Activated CD4-positive, alpha-beta memory T cell treated with anti-CD3 and anti-CD28 coated beads for 36 hours (primary cell): ENCODE data around the gene EFHC1. TPM values are rescaled to one million over a fixed set of nuclear protein-coding genes. Genes with fewer than 3 reads are reported as not detected.

ENCODE experiments used
- CTCF ChIA-PET: fragments of 350-600 bp; sonication (Branson Sonifier 250); formaldehyde crosslinking; loops from one replicate; lab custom pipeline; 2021; ENCODE audit warnings: antibody characterized with exemption, inconsistent platforms; lab: Charles Lee
- POLR2A ChIA-PET: fragments of 350-600 bp; sonication (Branson Sonifier 250); formaldehyde crosslinking; loops from one replicate; lab custom pipeline; 2021; ENCODE audit warnings: antibody characterized with exemption; lab: Charles Lee
- DNase-seq: peaks from one replicate; pipeline ENCODE4 v3.0.0-alpha.2; 2020
- H3K27ac Mint-ChIP-seq: one replicate; pipeline ENCODE4 v1.8.0; 2021; ENCODE audit warnings: mixed read lengths
- H3K27me3 Mint-ChIP-seq: one replicate; pipeline ENCODE4 v1.8.0; 2021; ENCODE audit warnings: mixed read lengths
- H3K36me3 Mint-ChIP-seq: one replicate; pipeline ENCODE4 v1.8.0; 2021; ENCODE audit warnings: mixed read lengths
- H3K4me1 Mint-ChIP-seq: one replicate; pipeline ENCODE4 v1.8.0; 2021; ENCODE audit warnings: low read depth, mixed read lengths
- H3K4me3 Mint-ChIP-seq: one replicate; pipeline ENCODE4 v1.8.0; 2021; ENCODE audit warnings: mild to moderate bottlenecking, mixed read lengths
- H3K9me3 Mint-ChIP-seq: one replicate; pipeline ENCODE4 v1.8.0; 2021; ENCODE audit warnings: mixed read lengths
- intact Hi-C: fragments of 100-400 bp; cut with micrococcal nuclease; formaldehyde crosslinking; loops from one replicate; pipeline ENCODE4 v1.15.1; 2023
- total RNA-seq, 2 experiments: library from RNA; stranded (reverse); gene quantifications; one replicate each; pipeline ENCODE4 v1.2.3, GENCODE V29; 2021

The EFHC1 gene
- total RNA-seq, 2 experiments from 2014 or later: 1.9 to 3.1 TPM

DNA sequence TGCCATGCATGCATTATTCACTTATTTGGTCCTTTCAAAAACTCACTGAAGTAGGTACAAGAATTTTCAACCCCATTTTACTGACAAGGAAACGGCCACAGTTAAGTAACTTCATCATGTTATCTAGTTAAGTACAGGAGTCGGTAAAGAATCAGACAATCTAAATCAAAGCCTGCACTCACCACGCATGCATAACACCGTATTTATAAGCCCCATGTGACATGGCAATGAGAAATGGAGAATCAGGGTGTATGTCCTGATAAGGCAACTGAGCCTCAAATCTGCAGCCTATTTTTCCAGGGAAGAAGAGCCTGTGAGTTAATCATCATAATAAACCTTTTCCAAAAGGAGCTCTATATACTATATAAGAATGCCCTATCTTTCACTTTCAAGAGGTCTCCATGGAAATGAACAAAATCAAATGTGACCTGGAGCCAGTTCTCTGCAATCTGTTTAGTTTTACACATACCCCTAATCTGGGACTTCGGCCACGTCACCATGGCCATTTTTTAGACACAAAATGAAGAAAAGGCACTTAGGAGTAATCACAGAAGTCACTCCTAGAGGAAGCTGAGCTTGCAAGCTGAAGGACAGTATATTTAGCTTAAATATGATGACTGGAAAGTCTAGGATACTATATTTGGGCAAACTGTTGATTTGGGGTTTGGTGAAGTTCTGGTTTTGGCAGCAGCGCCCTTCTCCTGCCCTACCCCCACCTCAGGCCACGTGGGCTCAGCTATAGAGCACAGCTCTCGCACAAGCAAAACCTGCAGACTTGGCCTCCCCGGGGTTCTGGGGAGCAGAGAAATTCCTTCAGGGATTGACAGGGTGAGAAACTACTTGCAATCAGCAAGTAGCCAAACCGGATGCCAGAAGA, 137.5 kb downstream of the EFHC1 start:
- Mint-ChIP-seq H3K36me3 (no peaks in the 10 kb centered on the region), H3K27ac (no peak overlapping the region), H3K4me1 (peaks cover 6% of the 10 kb centered on the region), H3K27me3 (no peaks in the 10 kb centered on the region), H3K9me3 (no peaks in the 10 kb centered on the region), H3K4me3 (no peak overlapping the region)
- CTCF ChIA-PET: no interaction called here
- no peak for DNase-seq
- intact Hi-C loops: no loop called here
- POLR2A ChIA-PET: interaction anchor here (0.6 kb wide), 1 partner anchor 32 kb away, joined by 3 read pairs; no protein-coding TSS in a partner anchor

DNA sequence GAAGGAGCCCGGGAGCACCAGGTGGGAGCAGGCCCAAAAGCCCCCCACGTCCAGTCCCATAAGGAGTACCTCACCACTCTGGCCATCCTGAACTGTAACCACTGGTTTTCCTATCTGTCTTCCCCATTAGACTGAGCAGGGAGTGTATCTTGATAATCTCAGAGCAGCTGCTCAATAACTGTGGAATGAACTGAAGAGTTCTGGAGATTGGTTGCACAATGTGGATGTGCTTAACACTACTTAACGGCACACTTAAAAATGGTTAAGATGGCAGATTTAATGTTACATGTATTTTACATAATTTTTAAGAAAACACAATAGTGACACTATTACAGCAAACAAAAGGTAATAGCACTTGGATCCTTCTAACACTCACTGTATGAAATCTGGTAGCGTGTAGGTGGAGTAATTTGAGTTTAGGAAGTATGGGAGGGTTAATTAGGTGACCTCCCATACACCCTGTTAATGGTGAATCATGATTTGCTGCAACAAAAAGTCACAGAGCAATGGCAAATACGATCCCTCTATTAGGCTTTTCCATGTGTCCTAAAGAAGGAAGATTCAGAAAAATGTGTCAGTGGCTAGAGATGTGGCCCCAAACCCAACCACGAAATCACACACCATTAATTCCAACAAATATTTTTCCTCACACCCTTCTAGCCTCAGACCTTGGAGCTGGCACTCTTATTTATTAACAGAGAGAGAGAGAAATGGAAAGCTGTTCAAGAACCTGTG, 138.3 kb downstream of the EFHC1 start:
- Mint-ChIP-seq H3K27me3 (no peaks in the 10 kb centered on the region), H3K4me3 (no peak overlapping the region)
- POLR2A ChIA-PET: no interaction called here

DNA sequence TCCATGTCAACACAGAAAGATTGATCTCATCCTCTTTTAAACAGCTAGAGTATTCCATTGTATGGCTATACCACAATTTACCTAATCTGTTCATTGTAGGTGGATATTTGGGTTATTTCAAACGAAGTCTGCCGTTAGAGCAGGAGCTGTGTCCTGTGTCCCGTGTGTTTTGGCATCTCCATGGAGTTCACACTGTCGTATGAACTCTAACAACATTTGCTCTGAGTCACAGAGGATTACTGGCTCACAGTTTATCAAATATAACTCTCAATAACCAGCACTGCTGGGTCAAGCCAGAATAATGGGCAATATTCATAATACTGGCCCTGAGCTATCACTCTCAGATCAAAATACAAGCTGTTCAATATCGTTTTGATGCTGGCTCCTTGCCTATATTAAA, 140.3 kb downstream of the EFHC1 start:
- no peaks in the 10 kb centered on the region for H3K9me3 Mint-ChIP-seq
- DNase-seq: no peak
- intact Hi-C loops: no loop called here
- H3K36me3 Mint-ChIP-seq: no peaks in the 10 kb centered on the region
- CTCF ChIA-PET: interaction anchor here (0.7 to 1.5 kb wide), 2 partner anchors 92 to 596 kb away, joined by 3 read pairs; no protein-coding TSS in a partner anchor
- no peak overlapping the region for H3K27ac Mint-ChIP-seq
- H3K27me3 Mint-ChIP-seq: no peaks in the 10 kb centered on the region
- no peak overlapping the region for H3K4me3 Mint-ChIP-seq
- H3K4me1 Mint-ChIP-seq: peaks cover 4% of the 10 kb centered on the region
- POLR2A ChIA-PET: no interaction called here

More for the DNA sequence above, 138.3 kb downstream of the EFHC1 start:
- DNase-seq: no peak
- Mint-ChIP-seq H3K9me3 (no peaks in the 10 kb centered on the region), H3K4me1 (peaks cover 5% of the 10 kb centered on the region), H3K36me3 (no peaks in the 10 kb centered on the region), H3K27ac (no peak overlapping the region)
- CTCF ChIA-PET: no interaction called here
- intact Hi-C loops: no loop called here

DNA sequence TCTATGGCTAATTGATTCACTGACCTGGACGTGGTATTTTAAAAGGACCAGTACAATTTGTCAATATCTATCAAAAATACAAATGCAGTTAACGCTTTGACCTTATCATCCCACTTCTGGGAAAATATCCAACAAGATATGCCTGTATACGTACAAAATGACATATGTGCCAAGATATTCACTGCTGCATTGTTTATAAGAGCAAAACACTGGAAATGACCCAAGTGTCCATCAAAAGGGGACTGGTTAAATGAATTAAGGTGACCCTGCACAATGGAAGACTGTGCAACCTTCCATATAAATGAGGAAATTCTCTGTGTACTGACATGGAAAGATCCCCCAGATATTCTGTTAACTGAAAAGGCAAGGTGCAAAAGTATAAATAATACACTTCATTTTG, 142.8 kb downstream of the EFHC1 start:
- ChIA-PET POLR2A (no interaction called here), CTCF (interaction anchor here (0.6 kb wide), 1 partner anchor 51 kb away, joined by 3 read pairs; no protein-coding TSS in a partner anchor)
- Mint-ChIP-seq H3K36me3 (no peaks in the 10 kb centered on the region), H3K4me1 (peaks cover 17% of the 10 kb centered on the region), H3K4me3 (no peak overlapping the region), H3K9me3 (no peaks in the 10 kb centered on the region), H3K27ac (no peak overlapping the region), H3K27me3 (no peaks in the 10 kb centered on the region)
- intact Hi-C loops: no loop called here
- DNase-seq: no peak

DNA sequence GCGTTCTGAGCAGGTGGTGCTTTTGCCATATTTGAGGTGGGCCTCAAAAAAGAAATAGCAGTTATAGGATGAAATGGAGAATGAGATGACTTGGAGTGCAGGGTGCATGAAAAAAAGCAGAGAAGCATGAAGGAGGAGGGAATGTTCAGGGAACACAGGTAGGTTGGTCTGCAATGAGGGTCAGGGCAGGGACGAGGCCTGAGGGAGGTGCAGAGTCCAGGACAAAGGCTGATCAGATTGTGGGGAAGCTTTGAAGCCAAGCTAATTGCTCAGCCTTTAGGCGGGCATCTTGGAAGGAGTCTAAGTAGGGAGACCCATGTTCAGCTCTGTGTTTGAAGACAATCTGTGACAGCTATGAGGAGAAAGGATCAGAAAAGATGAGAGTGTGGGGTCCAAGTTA, 144.7 kb downstream of the EFHC1 start:
- Mint-ChIP-seq H3K4me1 (peaks cover 17% of the 10 kb centered on the region), H3K9me3 (no peaks in the 10 kb centered on the region), H3K4me3 (no peak overlapping the region), H3K27me3 (no peaks in the 10 kb centered on the region), H3K27ac (no peak overlapping the region), H3K36me3 (no peaks in the 10 kb centered on the region)
- POLR2A ChIA-PET: no interaction called here
- intact Hi-C loops: no loop called here
- CTCF ChIA-PET: no interaction called here
- no peak for DNase-seq

DNA sequence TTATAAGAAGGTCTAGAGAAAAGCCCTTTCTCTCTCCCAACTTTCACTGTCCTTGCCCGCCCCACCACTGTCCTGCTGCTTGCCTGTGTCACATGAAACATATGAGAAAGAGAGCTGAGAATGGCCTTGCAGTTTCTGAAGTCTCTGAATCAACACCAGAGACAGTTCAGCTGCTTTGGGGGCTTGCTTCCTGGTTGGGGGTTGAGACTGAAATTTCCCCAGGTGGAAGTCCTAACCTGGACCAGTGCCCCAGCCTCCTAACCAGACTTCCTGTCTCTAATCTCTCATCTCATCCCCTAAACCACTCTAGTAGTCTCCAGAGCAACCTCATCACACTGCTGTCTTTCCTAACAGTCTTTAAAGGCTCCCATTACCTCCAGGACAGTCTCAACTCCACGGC, 146.1 kb downstream of the EFHC1 start:
- DNase-seq: no peak
- no peaks in the 10 kb centered on the region for H3K9me3 Mint-ChIP-seq
- ChIA-PET POLR2A (no interaction called here), CTCF (no interaction called here)
- no peak overlapping the region for H3K4me3 Mint-ChIP-seq
- H3K36me3 Mint-ChIP-seq: no peaks in the 10 kb centered on the region
- H3K27ac Mint-ChIP-seq: no peak overlapping the region
- H3K27me3 Mint-ChIP-seq: no peaks in the 10 kb centered on the region
- intact Hi-C loops: no loop called here
- H3K4me1 Mint-ChIP-seq: peaks cover 17% of the 10 kb centered on the region

DNA sequence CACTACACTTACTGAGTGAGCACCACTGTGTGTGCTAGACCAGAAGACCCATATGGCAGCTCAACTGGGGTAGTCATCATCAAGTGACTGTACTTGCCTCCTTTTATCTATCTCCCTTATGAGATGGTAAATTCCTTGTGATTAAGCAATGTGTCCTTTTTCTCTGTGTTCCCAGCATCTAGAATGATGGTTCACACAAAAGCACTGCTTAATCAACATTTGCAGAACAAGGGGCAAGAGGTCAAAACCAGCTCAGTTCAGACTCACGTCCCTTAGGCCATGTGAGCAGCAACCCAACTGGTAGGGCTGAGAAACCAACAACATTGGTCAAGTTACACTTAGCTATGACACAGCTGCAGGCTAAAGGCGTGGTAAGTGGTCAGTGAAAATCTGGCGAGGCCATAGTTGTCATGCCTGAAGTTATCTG, 146.7 kb downstream of the EFHC1 start:
- ChIA-PET POLR2A (no interaction called here), CTCF (interaction anchor here (1.0 kb wide), 1 partner anchor 8 kb away, joined by 3 read pairs; no protein-coding TSS in a partner anchor)
- no peaks in the 10 kb centered on the region for H3K27me3 Mint-ChIP-seq
- H3K27ac Mint-ChIP-seq: no peak overlapping the region
- no peaks in the 10 kb centered on the region for H3K36me3 Mint-ChIP-seq
- peaks cover 18% of the 10 kb centered on the region for H3K4me1 Mint-ChIP-seq
- no peaks in the 10 kb centered on the region for H3K9me3 Mint-ChIP-seq
- no peak for DNase-seq
- intact Hi-C loops: no loop called here
- no peak overlapping the region for H3K4me3 Mint-ChIP-seq

DNA sequence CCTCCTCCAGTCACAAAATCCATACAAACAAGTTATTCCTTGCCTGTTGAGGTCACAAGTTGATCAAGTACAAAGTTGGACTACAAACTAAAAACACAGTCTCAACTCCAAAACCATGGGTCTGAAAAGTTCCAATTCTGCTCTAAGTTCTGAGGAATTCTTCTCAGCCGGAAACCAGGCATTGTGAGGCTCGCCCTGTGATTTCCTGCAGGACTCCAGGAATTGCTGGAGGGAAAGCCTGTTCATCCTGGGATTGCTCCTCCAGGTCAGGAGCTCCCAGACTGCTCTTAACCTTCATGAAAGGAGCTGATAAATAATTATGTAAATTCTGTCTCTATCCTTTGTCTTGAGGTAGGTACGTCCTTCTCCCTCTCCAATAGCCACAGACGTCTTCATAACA, 148.2 kb downstream of the EFHC1 start:
- H3K4me1 Mint-ChIP-seq: peaks cover 20% of the 10 kb centered on the region
- no peak overlapping the region for H3K4me3 Mint-ChIP-seq
- H3K27ac Mint-ChIP-seq: no peak overlapping the region
- no peaks in the 10 kb centered on the region for H3K9me3 Mint-ChIP-seq
- no peaks in the 10 kb centered on the region for H3K36me3 Mint-ChIP-seq
- DNase-seq: no peak
- intact Hi-C loops: no loop called here
- CTCF ChIA-PET: no interaction called here
- H3K27me3 Mint-ChIP-seq: no peaks in the 10 kb centered on the region
- POLR2A ChIA-PET: no interaction called here

DNA sequence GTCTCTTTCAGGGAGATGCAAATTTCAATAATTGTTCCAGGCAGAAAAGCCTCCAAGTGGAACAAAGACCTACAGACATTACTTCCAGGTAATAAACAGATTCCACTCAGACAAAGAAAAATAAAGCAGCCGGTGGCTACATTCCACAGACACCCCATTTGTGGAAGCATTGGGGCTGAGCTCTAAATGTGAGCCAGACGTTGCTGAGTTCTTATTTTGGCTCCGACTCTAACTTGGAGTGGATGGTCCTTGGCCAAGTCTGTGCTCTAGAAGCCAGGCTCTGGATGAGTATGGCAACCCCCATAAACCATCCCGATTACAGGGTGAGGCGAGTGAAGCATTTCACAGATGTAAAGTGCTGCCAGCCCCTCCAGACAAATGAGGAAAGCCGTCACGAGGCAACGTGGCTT, 150.2 kb downstream of the EFHC1 start:
- no peak overlapping the region for H3K27ac Mint-ChIP-seq
- H3K36me3 Mint-ChIP-seq: no peaks in the 10 kb centered on the region
- H3K4me3 Mint-ChIP-seq: no peak overlapping the region
- DNase-seq: no peak
- CTCF ChIA-PET: no interaction called here
- POLR2A ChIA-PET: no interaction called here
- H3K27me3 Mint-ChIP-seq: no peaks in the 10 kb centered on the region
- intact Hi-C loops: no loop called here
- no peaks in the 10 kb centered on the region for H3K9me3 Mint-ChIP-seq
- peaks cover 31% of the 10 kb centered on the region for H3K4me1 Mint-ChIP-seq

DNA sequence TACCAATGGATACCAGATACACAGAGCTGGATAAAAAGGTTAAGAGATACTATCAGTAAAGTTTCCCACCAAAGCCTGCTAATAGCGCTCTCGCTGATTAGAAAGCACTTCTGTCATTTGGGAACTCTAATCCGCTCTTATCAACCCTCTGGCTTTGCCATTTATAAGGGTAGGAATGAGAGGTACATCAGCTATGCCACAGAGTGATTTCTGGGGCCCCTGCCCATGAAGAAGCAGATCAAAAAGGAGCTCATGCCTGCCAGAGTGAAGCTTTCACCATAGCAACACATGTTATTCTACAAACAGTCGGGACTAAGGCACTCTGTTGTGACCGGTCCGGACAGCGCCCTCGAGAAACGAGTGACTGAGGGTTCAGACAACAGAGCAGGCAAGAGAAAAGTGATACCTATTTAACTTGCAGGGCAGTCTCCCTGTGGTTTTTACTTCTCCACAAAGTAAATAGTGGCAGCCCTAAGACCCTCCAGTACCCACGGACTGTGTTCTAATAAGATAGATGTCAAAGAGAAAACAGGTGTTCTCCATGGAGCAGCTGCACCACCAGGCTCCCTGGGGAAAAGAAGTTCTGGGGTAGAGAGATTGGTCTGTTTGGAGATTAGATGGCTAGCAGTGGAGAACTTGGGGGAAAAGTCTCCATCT, 151.1 kb downstream of the EFHC1 start:
- intact Hi-C loops: no loop called here
- DNase-seq: no peak
- H3K9me3 Mint-ChIP-seq: no peaks in the 10 kb centered on the region
- H3K36me3 Mint-ChIP-seq: no peaks in the 10 kb centered on the region
- ChIA-PET CTCF (no interaction called here), POLR2A (no interaction called here)
- no peak overlapping the region for H3K27ac Mint-ChIP-seq
- peaks cover 36% of the 10 kb centered on the region for H3K4me1 Mint-ChIP-seq
- H3K27me3 Mint-ChIP-seq: no peaks in the 10 kb centered on the region
- no peak overlapping the region for H3K4me3 Mint-ChIP-seq

DNA sequence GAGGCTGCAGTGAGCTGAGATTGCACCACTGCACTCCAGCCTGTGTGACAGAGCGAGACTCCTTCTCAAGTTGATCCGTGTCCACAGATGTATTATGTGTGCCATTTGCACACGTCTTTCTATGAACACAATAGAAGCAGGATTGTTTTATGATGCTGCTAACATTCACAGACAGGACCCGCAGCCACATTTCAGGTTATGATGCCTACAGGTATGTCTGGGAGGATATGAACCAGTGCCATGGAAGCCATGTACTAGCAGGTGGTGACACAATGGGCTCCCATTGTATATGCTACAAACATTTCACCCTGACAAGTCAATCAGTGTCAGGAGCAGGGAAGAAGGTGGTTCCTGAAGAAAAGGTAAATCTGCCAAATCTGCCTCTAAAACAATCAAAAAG, 152.4 kb downstream of the EFHC1 start:
- POLR2A ChIA-PET: no interaction called here
- Mint-ChIP-seq H3K4me1 (peaks cover 31% of the 10 kb centered on the region), H3K27me3 (no peaks in the 10 kb centered on the region), H3K36me3 (no peaks in the 10 kb centered on the region), H3K4me3 (no peak overlapping the region), H3K9me3 (no peaks in the 10 kb centered on the region), H3K27ac (no peak overlapping the region)
- DNase-seq: no peak
- intact Hi-C loops: no loop called here
- CTCF ChIA-PET: interaction anchor here (0.6 kb wide), 1 partner anchor 627 kb away, joined by 3 read pairs; no protein-coding TSS in a partner anchor

DNA sequence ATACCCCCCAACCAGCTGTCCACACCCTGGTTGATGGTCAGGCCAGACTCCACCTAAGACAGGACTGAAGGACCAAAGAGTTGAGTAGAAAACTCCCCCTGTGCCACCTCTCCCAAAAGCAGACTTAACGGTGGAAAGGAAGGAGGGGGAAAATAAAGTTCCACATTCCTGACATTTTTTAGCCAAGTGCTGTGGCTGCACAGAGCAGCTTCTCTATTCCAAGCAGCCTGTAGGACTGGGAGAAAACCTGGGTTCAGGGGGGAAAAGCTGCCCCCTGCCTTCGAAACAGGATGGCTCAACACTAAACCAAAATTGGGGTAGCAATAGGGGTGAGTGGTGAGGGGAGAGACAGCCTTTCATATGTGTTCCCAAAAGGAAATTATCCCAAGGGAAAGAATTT, 153.2 kb downstream of the EFHC1 start:
- POLR2A ChIA-PET: no interaction called here
- no peak overlapping the region for H3K4me3 Mint-ChIP-seq
- no peak for DNase-seq
- H3K36me3 Mint-ChIP-seq: no peaks in the 10 kb centered on the region
- CTCF ChIA-PET: no interaction called here
- intact Hi-C loops: no loop called here
- no peaks in the 10 kb centered on the region for H3K27me3 Mint-ChIP-seq
- no peaks in the 10 kb centered on the region for H3K9me3 Mint-ChIP-seq
- peaks cover 32% of the 10 kb centered on the region for H3K4me1 Mint-ChIP-seq
- no peak overlapping the region for H3K27ac Mint-ChIP-seq
